ENCODE data around the gene BBLN.
"Not testable (repeated sequence)": the region's sequence is repeated elsewhere in the genome, so short reads cannot be mapped to it uniquely, and the experiment has no call there.

Gene BBLN

GRCh38 chr9:128129976-128130590, 30.0 kb upstream of the BBLN start:
- not testable (repeated sequence) for H3K9me3 ChIP-seq (ENCODE audit: insufficient read depth, low read length); H3K27ac ChIP-seq (ENCODE audit: low read length)
- peaks cover 28% of the 10 kb centered on the region for H3K79me2 ChIP-seq (ENCODE audit: low read length)

GRCh38 chr9:128130651-128131050, 29.4 kb upstream of the BBLN start:
- H3K4me1 ChIP-seq (ENCODE audit: low read length), result peaks cover 11% of the 10 kb centered on the region
- not testable (repeated sequence) for H3K27ac ChIP-seq (ENCODE audit: low read length); H3K9me3 ChIP-seq (ENCODE audit: insufficient read depth, low read length); H3K9ac ChIP-seq (ENCODE audit: low read length); H4K20me1 ChIP-seq (ENCODE audit: insufficient read depth, low read length); H3K4me2 ChIP-seq (ENCODE audit: low read length); H2AFZ ChIP-seq (ENCODE audit: low read depth, low read length); H3K36me3 ChIP-seq (replicated peaks; ENCODE audit: low read depth, low read length); H3K4me3 ChIP-seq (ENCODE audit: low read length)
- H3K27me3 ChIP-seq (ENCODE audit: low read depth, low read length), result peaks cover 21% of the 10 kb centered on the region
- peaks cover 22% of the 10 kb centered on the region for H3K79me2 ChIP-seq (ENCODE audit: low read length)

More at GRCh38 chr9:128129976-128130590, 30.0 kb upstream of the BBLN start:
- not testable (repeated sequence) for H3K4me3 ChIP-seq (ENCODE audit: low read length); H3K4me2 ChIP-seq (ENCODE audit: low read length); H4K20me1 ChIP-seq (ENCODE audit: insufficient read depth, low read length); H3K9ac ChIP-seq (ENCODE audit: low read length); H3K36me3 ChIP-seq (replicated peaks; ENCODE audit: low read depth, low read length); H2AFZ ChIP-seq (ENCODE audit: low read depth, low read length)
- TF ChIP-seq CTCF (IDR thresholded peaks at IDR 0.05; ENCODE audit: low read depth, low read length), result 0 out of 2 replicates have a peak, but pooled peaks have one; percentile 9
- peaks cover 21% of the 10 kb centered on the region for H3K27me3 ChIP-seq (ENCODE audit: low read depth, low read length)
- H3K4me1 ChIP-seq (ENCODE audit: low read length), result peaks cover 16% of the 10 kb centered on the region

- H2AFZ ChIP-seq (ENCODE audit: low read depth, low read length); H3K4me3 ChIP-seq (ENCODE audit: low read length); H3K4me2 ChIP-seq (ENCODE audit: low read length); H3K4me1 ChIP-seq (ENCODE audit: low read length); H4K20me1 ChIP-seq (ENCODE audit: insufficient read depth, low read length); H3K36me3 ChIP-seq (replicated peaks; ENCODE audit: low read depth, low read length); H3K9ac ChIP-seq (ENCODE audit: low read length); H3K9me3 ChIP-seq (ENCODE audit: insufficient read depth, low read length); H3K27ac ChIP-seq (ENCODE audit: low read length): not testable (repeated sequence)
- Histone ChIP-seq H3K79me2 (ENCODE audit: low read length) (peaks cover 15% of the 10 kb centered on the region), H3K27me3 (ENCODE audit: low read depth, low read length) (peaks cover 21% of the 10 kb centered on the region)
Measured at GRCh38 chr9:128131346-128131745, 28.7 kb upstream of the BBLN start.

- not testable (repeated sequence) for H3K27ac ChIP-seq (ENCODE audit: low read length); H3K9ac ChIP-seq (ENCODE audit: low read length); H3K9me3 ChIP-seq (ENCODE audit: insufficient read depth, low read length); H3K79me2 ChIP-seq (ENCODE audit: low read length); H3K36me3 ChIP-seq (replicated peaks; ENCODE audit: low read depth, low read length); H3K4me1 ChIP-seq (ENCODE audit: low read length); H3K4me2 ChIP-seq (ENCODE audit: low read length); H3K4me3 ChIP-seq (ENCODE audit: low read length); H2AFZ ChIP-seq (ENCODE audit: low read depth, low read length); H4K20me1 ChIP-seq (ENCODE audit: insufficient read depth, low read length)
- peaks cover 21% of the 10 kb centered on the region for H3K27me3 ChIP-seq (ENCODE audit: low read depth, low read length)
Measured at GRCh38 chr9:128132139-128132538, 27.9 kb upstream of the BBLN start.

- not testable (repeated sequence) for H3K4me2 ChIP-seq (ENCODE audit: low read length); H4K20me1 ChIP-seq (ENCODE audit: insufficient read depth, low read length); H2AFZ ChIP-seq (ENCODE audit: low read depth, low read length); H3K36me3 ChIP-seq (replicated peaks; ENCODE audit: low read depth, low read length); H3K27ac ChIP-seq (ENCODE audit: low read length); H3K79me2 ChIP-seq (ENCODE audit: low read length); H3K9ac ChIP-seq (ENCODE audit: low read length); H3K9me3 ChIP-seq (ENCODE audit: insufficient read depth, low read length); H3K4me3 ChIP-seq (ENCODE audit: low read length); H3K4me1 ChIP-seq (ENCODE audit: low read length)
- peaks cover 21% of the 10 kb centered on the region for H3K27me3 ChIP-seq (ENCODE audit: low read depth, low read length)
Measured at GRCh38 chr9:128135561-128135960, 24.5 kb upstream of the BBLN start.

- no peak overlapping the region for H2AFZ ChIP-seq (ENCODE audit: low read depth, low read length)
- no peaks in the 10 kb centered on the region for H4K20me1 ChIP-seq (ENCODE audit: insufficient read depth, low read length)
- H3K36me3 ChIP-seq (replicated peaks; ENCODE audit: low read depth, low read length), result no peaks in the 10 kb centered on the region
- H3K27me3 ChIP-seq (ENCODE audit: low read depth, low read length), result peaks cover 12% of the 10 kb centered on the region
- H3K4me1 ChIP-seq (ENCODE audit: low read length), result no peaks in the 10 kb centered on the region
- H3K4me2 ChIP-seq (ENCODE audit: low read length), result no peak overlapping the region
- H3K4me3 ChIP-seq (ENCODE audit: low read length), result no peak overlapping the region
- no peak overlapping the region for H3K27ac ChIP-seq (ENCODE audit: low read length)
- no peak overlapping the region for H3K9ac ChIP-seq (ENCODE audit: low read length)
- H3K79me2 ChIP-seq (ENCODE audit: low read length), result no peaks in the 10 kb centered on the region
- H3K9me3 ChIP-seq (ENCODE audit: insufficient read depth, low read length), result no peaks in the 10 kb centered on the region
- TF ChIP-seq EZH2phosphoT487 (IDR thresholded peaks at IDR 0.05; ENCODE audit: low read depth), result no peak
- no peak for TF ChIP-seq CTCF (IDR thresholded peaks at IDR 0.05; ENCODE audit: low read depth, low read length)
Measured at GRCh38 chr9:128136816-128137793, 23.0 kb upstream of the BBLN start.
